CD4-positive, alpha-beta T cell (primary cell): ENCODE measurements around the gene ADAMTSL2. TPM values are rescaled to one million over a fixed set of nuclear protein-coding genes. Genes with fewer than 3 reads are reported as not detected.

Source experiments
- ATAC-seq: fragments of 200-7000 bp; cut with Tn5 transposase; one replicate; pipeline ENCODE4 v1.10.0; 2022; ENCODE audit warnings: mild to moderate bottlenecking; ENCODE audit not compliant: poor library complexity
- CTCF ChIA-PET: fragments of 350-600 bp; sonication (Branson Sonifier 250); formaldehyde crosslinking; loops from one replicate; lab custom pipeline; 2021; ENCODE audit warnings: antibody characterized with exemption, inconsistent platforms; lab: Charles Lee
- POLR2A ChIA-PET: fragments of 350-600 bp; sonication (Branson Sonifier 250); formaldehyde crosslinking; loops from one replicate; lab custom pipeline; 2021; ENCODE audit warnings: antibody characterized with exemption, inconsistent platforms; lab: Charles Lee
- DNase-seq, 14 experiments: peaks; one replicate each; pipeline ENCODE4 v3.0.0-alpha.2; 2013 to 2020; ENCODE audit warnings: mixed read lengths in 2 of 14
- H3K27ac ChIP-seq, 2 donors: one replicate each; pipeline versions ENCODE4 v1.5.1 to v1.7.0; 2013; ENCODE audit warnings: low read length in 2 of 2, low read depth in 1 of 2, mild to moderate bottlenecking in 1 of 2
- H3K27me3 ChIP-seq, 2 experiments: 1 replicate in 1 of 2; 2 replicates in 1 of 2; pipeline versions ENCODE4 v1.6.1 to v1.7.0; 2013; ENCODE audit warnings: low read length in 2 of 2, control low read depth in 1 of 2, mild to moderate bottlenecking in 1 of 2, moderate library complexity in 1 of 2; ENCODE audit not compliant: insufficient read depth in 2 of 2, control insufficient read depth in 1 of 2
- H3K36me3 ChIP-seq: one replicate; pipeline ENCODE4 v1.6.1; 2013; ENCODE audit warnings: low read length, control low read depth; ENCODE audit not compliant: insufficient read depth
- H3K4me1 ChIP-seq: one replicate; pipeline ENCODE4 v1.6.1; 2013; ENCODE audit warnings: low read length, control low read depth; ENCODE audit not compliant: insufficient read depth
- H3K4me3 ChIP-seq: one replicate; pipeline ENCODE4 v1.5.1; 2013; ENCODE audit warnings: mild to moderate bottlenecking, low read length, moderate library complexity
- H3K9me3 ChIP-seq, 2 experiments: 1 replicate in 1 of 2; 2 replicates in 1 of 2; pipeline versions ENCODE4 v1.6.1 to v1.7.0; 2013; ENCODE audit warnings: low read length in 2 of 2, mild to moderate bottlenecking in 2 of 2, control low read depth in 1 of 2, moderate library complexity in 1 of 2; ENCODE audit not compliant: control insufficient read depth in 1 of 2, insufficient read depth in 1 of 2
- H3K27ac Mint-ChIP-seq: one replicate; pipeline ENCODE4 v1.8.0; 2020; ENCODE audit warnings: mixed read lengths
- H3K27me3 Mint-ChIP-seq: one replicate; pipeline ENCODE4 v1.8.0; 2021; ENCODE audit warnings: mixed read lengths
- H3K36me3 Mint-ChIP-seq: one replicate; pipeline ENCODE4 v1.8.0; 2021; ENCODE audit warnings: low read depth, mixed read lengths
- H3K4me1 Mint-ChIP-seq: one replicate; pipeline ENCODE4 v1.8.0; 2021; ENCODE audit warnings: low read depth, mixed read lengths
- H3K4me3 Mint-ChIP-seq: one replicate; pipeline ENCODE4 v1.8.0; 2020; ENCODE audit warnings: mild to moderate bottlenecking, mixed read lengths
- H3K9me3 Mint-ChIP-seq: one replicate; pipeline ENCODE4 v1.8.0; 2020; ENCODE audit warnings: mixed read lengths
- CTCF ChIP-seq: fragments of 200-600 bp; IDR thresholded peaks from one replicate; pipeline ENCODE4 v1.8.0; 2022; ENCODE audit warnings: antibody characterized with exemption, mild to moderate bottlenecking
- intact Hi-C, 2 experiments: fragments of 100-400 bp; cut with DNase I in 1 of 2; cut with micrococcal nuclease in 1 of 2; formaldehyde crosslinking; loops; one replicate each; pipeline versions ENCODE4 v1.15.1 to v1.9.0; 2023 to 2025; cut with DNase I, micrococcal nuclease
- total RNA-seq, 174 experiments: library from RNA in 2 of 174; stranded (reverse) in 2 of 174; gene quantifications; one replicate each; pipeline ENCODE4 v1.2.3 and lab custom pipeline; 2021 to 2026

Gene ADAMTSL2
- total RNA-seq, 2 experiments from 2014 or later, result 1.2 to 1.3 TPM

GRCh38 chr9:133581513-133582343 lies 47.2 kb downstream of the ADAMTSL2 start:
- Mint-ChIP-seq H3K4me3 (no peak overlapping the region), H3K4me1 (peaks cover 4% of the 10 kb centered on the region), H3K36me3 (no peaks in the 10 kb centered on the region), H3K27me3 (peaks cover 71% of the 10 kb centered on the region), H3K9me3 (no peaks in the 10 kb centered on the region), H3K27ac (no peak overlapping the region)
- Histone ChIP-seq H3K36me3 (no peaks in the 10 kb centered on the region), H3K4me1 (peaks cover 15% of the 10 kb centered on the region), H3K27me3 (peaks cover 45 to 58% of the 10 kb centered on the region in 2 experiments), H3K9me3 (peaks cover 0 to 15% of the 10 kb centered on the region in 2 experiments), H3K4me3 (no peak overlapping the region), H3K27ac (no peak overlapping the region)
- TF ChIP-seq CTCF, result no peak
- ChIA-PET CTCF (interaction anchor here (0.6 kb wide), 1 partner anchor 30 kb away, joined by 4 read pairs; no protein-coding TSS in a partner anchor), POLR2A (interaction anchor here (0.7 kb wide), 1 partner anchor 810 kb away, joined by 3 read pairs; no protein-coding TSS in a partner anchor)
- ATAC-seq (no peak), DNase-seq (no peak)
- intact Hi-C loops, result no loop called here

DNA sequence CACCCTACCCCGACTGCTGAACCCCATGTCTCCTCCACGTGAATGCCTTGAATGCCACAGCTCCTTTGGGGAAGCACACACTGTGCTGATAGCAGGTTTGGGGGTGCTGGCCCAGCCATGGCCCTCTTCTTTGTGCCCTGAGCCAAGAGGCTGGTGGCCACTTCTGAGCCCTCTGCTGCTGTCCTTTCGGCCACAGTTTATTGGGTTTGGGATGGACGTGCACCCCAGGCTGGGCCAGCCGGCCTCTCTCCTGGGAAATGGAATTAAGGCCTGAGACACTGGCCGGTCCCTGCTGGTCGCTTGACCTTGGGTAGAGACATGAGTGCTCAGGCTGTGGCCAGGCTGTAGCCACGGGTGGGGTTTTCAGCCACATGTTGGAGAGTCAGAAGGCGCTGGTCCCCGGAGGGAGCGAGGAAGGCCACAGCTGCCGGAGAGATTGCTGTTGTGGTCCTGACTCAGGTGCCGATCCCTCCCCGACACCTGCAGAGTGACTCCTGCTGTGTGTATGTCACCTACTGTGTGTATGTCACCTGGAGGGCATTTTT lies 48.1 kb downstream of the ADAMTSL2 start:
- H3K27ac ChIP-seq, result no peak overlapping the region
- intact Hi-C loops, result no loop called here
- Mint-ChIP-seq H3K4me1 (no peaks in the 10 kb centered on the region), H3K27ac (no peak overlapping the region), H3K9me3 (no peaks in the 10 kb centered on the region), H3K4me3 (no peak overlapping the region), H3K36me3 (no peaks in the 10 kb centered on the region), H3K27me3 (peaks cover 66% of the 10 kb centered on the region)
- POLR2A ChIA-PET, result no interaction called here
- H3K9me3 ChIP-seq, result peaks cover 0 to 21% of the 10 kb centered on the region in 2 experiments
- no peak for DNase-seq
- no peak overlapping the region for H3K4me3 ChIP-seq
- ATAC-seq, result no peak
- no peak for TF ChIP-seq CTCF
- peaks cover 15% of the 10 kb centered on the region for H3K4me1 ChIP-seq
- no peaks in the 10 kb centered on the region for H3K36me3 ChIP-seq
- peaks cover 43 to 58% of the 10 kb centered on the region in 2 experiments for H3K27me3 ChIP-seq
- CTCF ChIA-PET, result no interaction called here

DNA sequence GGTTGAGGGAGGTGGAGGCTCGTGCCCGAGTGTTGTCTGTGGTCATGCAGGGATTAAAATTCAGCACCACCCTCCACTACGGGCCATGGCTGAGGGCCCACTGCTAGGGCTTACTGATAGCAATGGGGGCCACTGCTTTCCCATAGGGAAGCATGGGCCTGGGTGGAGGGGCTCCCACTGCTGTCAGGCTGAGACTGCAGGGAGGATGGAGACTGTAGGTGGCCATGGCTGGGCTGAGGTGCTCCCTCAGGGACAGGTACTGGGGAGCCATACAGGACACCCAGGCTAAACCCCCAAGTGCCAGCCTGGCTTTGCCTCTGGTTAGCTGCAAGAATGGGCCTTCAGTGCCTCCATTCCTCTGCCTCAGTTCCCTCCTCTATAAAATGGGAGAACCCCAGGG lies 48.6 kb downstream of the ADAMTSL2 start:
- no peak for ATAC-seq
- H3K4me1 ChIP-seq, result peaks cover 15% of the 10 kb centered on the region
- Mint-ChIP-seq H3K4me3 (no peak overlapping the region), H3K27me3 (peaks cover 61% of the 10 kb centered on the region), H3K4me1 (no peaks in the 10 kb centered on the region), H3K36me3 (no peaks in the 10 kb centered on the region), H3K9me3 (no peaks in the 10 kb centered on the region), H3K27ac (no peak overlapping the region)
- ChIA-PET CTCF (no interaction called here), POLR2A (no interaction called here)
- H3K36me3 ChIP-seq, result no peaks in the 10 kb centered on the region
- intact Hi-C loops, result no loop called here
- no peak for DNase-seq
- TF ChIP-seq CTCF, result no peak
- peaks cover 0 to 23% of the 10 kb centered on the region in 2 experiments for H3K9me3 ChIP-seq
- no peak overlapping the region for H3K4me3 ChIP-seq
- H3K27ac ChIP-seq, result no peak overlapping the region
- H3K27me3 ChIP-seq, result peaks cover 43 to 58% of the 10 kb centered on the region in 2 experiments
